Glutamatergic neuron (in vitro differentiated cells): ENCODE results near the gene ATP11A. TPM values are rescaled to one million over a fixed set of nuclear protein-coding genes. Genes with fewer than 3 reads are reported as not detected.

ENCODE experiments used
- DNase-seq: peaks from one replicate; pipeline ENCODE4 v3.0.0; 2022
- H3K27ac Mint-ChIP-seq: one replicate; pipeline ENCODE4 v1.8.0; 2020; ENCODE audit warnings: mild to moderate bottlenecking, mixed read lengths, inconsistent platforms; ENCODE audit not compliant: unreplicated experiment
- H3K27me3 Mint-ChIP-seq: one replicate; pipeline ENCODE4 v1.8.0; 2020; ENCODE audit warnings: mild to moderate bottlenecking, moderate library complexity, mixed read lengths, inconsistent platforms; ENCODE audit not compliant: unreplicated experiment
- H3K36me3 Mint-ChIP-seq: one replicate; pipeline ENCODE4 v1.8.0; 2020; ENCODE audit warnings: mild to moderate bottlenecking, mixed read lengths, inconsistent platforms; ENCODE audit not compliant: unreplicated experiment
- H3K4me1 Mint-ChIP-seq: one replicate; pipeline ENCODE4 v1.8.0; 2020; ENCODE audit warnings: mild to moderate bottlenecking, low read depth, mixed read lengths, inconsistent platforms; ENCODE audit not compliant: unreplicated experiment
- H3K4me3 Mint-ChIP-seq: one replicate; pipeline ENCODE4 v1.8.0; 2020; ENCODE audit warnings: mild to moderate bottlenecking, mixed read lengths, inconsistent platforms; ENCODE audit not compliant: unreplicated experiment
- H3K9me3 Mint-ChIP-seq: one replicate; pipeline ENCODE4 v1.8.0; 2020; ENCODE audit warnings: mild to moderate bottlenecking, moderate library complexity, mixed read lengths, inconsistent platforms; ENCODE audit not compliant: unreplicated experiment
- total RNA-seq: library from RNA; stranded (reverse); fragmentation: NEBNext Ultra II Directional; extraction: Animal tissue kit (Norgen Biotek cat#: 25700); gene quantifications from one replicate; pipeline ENCODE4 v1.2.1, GENCODE V29; 2021; ENCODE audit not compliant: unreplicated experiment
- TF ChIP-seq, protein P1 (sequence below): fragments of 200-600 bp; sonication (generic); IDR thresholded peaks from one replicate; pipeline ENCODE4 v1.5.0; 2021; ENCODE audit not compliant: partially characterized antibody, unreplicated experiment

Gene ATP11A
- total RNA-seq, 1 donor from 2014 or later = 127 TPM

- Mint-ChIP-seq H3K27me3 (peaks cover 1% of the 10 kb centered on the region), H3K9me3 (no peaks in the 10 kb centered on the region), H3K4me1 (peaks cover 10% of the 10 kb centered on the region), H3K4me3 (no peak overlapping the region), H3K27ac (peak overlapping the region; percentile 43), H3K36me3 (no peaks in the 10 kb centered on the region)
- DNase-seq = no peak
- TF ChIP-seq, protein P1, sequence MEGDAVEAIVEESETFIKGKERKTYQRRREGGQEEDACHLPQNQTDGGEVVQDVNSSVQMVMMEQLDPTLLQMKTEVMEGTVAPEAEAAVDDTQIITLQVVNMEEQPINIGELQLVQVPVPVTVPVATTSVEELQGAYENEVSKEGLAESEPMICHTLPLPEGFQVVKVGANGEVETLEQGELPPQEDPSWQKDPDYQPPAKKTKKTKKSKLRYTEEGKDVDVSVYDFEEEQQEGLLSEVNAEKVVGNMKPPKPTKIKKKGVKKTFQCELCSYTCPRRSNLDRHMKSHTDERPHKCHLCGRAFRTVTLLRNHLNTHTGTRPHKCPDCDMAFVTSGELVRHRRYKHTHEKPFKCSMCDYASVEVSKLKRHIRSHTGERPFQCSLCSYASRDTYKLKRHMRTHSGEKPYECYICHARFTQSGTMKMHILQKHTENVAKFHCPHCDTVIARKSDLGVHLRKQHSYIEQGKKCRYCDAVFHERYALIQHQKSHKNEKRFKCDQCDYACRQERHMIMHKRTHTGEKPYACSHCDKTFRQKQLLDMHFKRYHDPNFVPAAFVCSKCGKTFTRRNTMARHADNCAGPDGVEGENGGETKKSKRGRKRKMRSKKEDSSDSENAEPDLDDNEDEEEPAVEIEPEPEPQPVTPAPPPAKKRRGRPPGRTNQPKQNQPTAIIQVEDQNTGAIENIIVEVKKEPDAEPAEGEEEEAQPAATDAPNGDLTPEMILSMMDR = no peak
Observed at GRCh38 chr13:112885242-112885781, 195.5 kb downstream of the ATP11A start.

GRCh38 chr13:112885782-112886268 lies 196.0 kb downstream of the ATP11A start:
- Mint-ChIP-seq H3K27ac (peak overlapping the region; percentile 33), H3K27me3 (peaks cover 1% of the 10 kb centered on the region), H3K4me3 (no peak overlapping the region), H3K36me3 (no peaks in the 10 kb centered on the region), H3K9me3 (no peaks in the 10 kb centered on the region), H3K4me1 (peaks cover 10% of the 10 kb centered on the region)
- TF ChIP-seq, protein P1 = no peak
- DNase-seq = peak; percentile 90

DNA sequence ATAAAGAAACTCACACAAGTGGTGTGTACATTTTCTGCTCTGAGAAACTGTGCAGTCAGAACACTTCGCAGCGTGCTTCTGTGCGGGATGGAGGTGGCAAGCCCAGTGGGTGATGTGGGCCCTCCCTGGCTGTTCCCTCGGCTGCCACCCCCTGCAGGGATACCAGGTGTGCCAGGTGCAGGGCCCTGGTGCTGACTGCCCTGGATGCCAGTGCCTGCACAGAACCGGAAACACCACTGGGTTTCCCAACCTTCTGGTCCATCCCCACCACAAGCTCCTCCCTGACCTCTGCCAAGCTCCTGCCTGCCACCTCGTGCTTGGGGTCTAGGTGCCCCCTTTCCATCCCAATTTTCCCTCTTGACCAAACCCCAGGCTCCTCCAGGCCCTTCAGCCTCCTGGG lies 197.3 kb downstream of the ATP11A start:
- DNase-seq = no peak
- no peak overlapping the region for H3K27ac Mint-ChIP-seq
- TF ChIP-seq, protein P1 = no peak

GRCh38 chr13:112887557-112887991 lies 197.7 kb downstream of the ATP11A start:
- Mint-ChIP-seq H3K9me3 (no peaks in the 10 kb centered on the region), H3K27ac (no peak overlapping the region), H3K4me3 (no peak overlapping the region), H3K27me3 (peaks cover 1% of the 10 kb centered on the region), H3K36me3 (no peaks in the 10 kb centered on the region), H3K4me1 (peaks cover 18% of the 10 kb centered on the region)
- no peak for DNase-seq
- TF ChIP-seq, protein P1 = no peak

More for the DNA sequence above, 197.3 kb downstream of the ATP11A start:
- H3K36me3 Mint-ChIP-seq = no peaks in the 10 kb centered on the region
- H3K4me3 Mint-ChIP-seq = no peak overlapping the region
- H3K4me1 Mint-ChIP-seq = peaks cover 15% of the 10 kb centered on the region
- no peaks in the 10 kb centered on the region for H3K9me3 Mint-ChIP-seq
- peaks cover 1% of the 10 kb centered on the region for H3K27me3 Mint-ChIP-seq
